ENCODE data around the gene HEXIM2. TPM values are rescaled to one million over a fixed set of nuclear protein-coding genes. Genes with fewer than 3 reads are reported as not detected.

Gene HEXIM2

Small RNA genes within 50 kb of the gene (small RNA-seq; reads per million reads assigned to genes)
- not detected for gene MIR6784 (ENCODE audit: insufficient read depth)

Data from mesendoderm (in vitro differentiated cells).